ENCODE measurements around the gene CREB5. TPM values are rescaled to one million over a fixed set of nuclear protein-coding genes. Genes with fewer than 3 reads are reported as not detected.

The CREB5 gene
- total and polyA plus RNA-seq, 2 donors (not counting 3 experiments of a cell fraction or from before 2014, with no cell fraction given): 19.6 to 28.4 TPM

- H3K36me3 ChIP-seq (ENCODE audit: control insufficient read depth in 2 of 2, extremely low read depth in 1 of 2, insufficient read depth in 2 of 2, low read length in 2 of 2): no peaks in the 10 kb centered on the region
- TF ChIP-seq GATA2 (IDR thresholded peaks at IDR 0.05; ENCODE audit: insufficient read depth, insufficient read length, low read depth, low read length) (no peak), MAX (IDR thresholded peaks at IDR 0.05; ENCODE audit: insufficient read depth, insufficient read length) (no peak), EZH2 (IDR thresholded peaks at IDR 0.05; ENCODE audit: borderline replicate concordance, low read depth, low read length, severe bottlenecking) (no peak), CTCF (IDR thresholded peaks at IDR 0.05; ENCODE audit: extremely low read depth in 1 of 2, insufficient read depth in 1 of 2, low read depth in 1 of 2, low read length in 2 of 2) (no peak), JUN (IDR thresholded peaks at IDR 0.05; ENCODE audit: borderline replicate concordance, insufficient read depth, insufficient read length, low read depth) (no peak), POLR2AphosphoS5 (IDR thresholded peaks at IDR 0.05; ENCODE audit: insufficient read depth, low read depth, low read length) (no peak), FOS (IDR thresholded peaks at IDR 0.05; ENCODE audit: borderline replicate concordance, insufficient read depth, low read length) (no peak), MYC (IDR thresholded peaks at IDR 0.05; ENCODE audit: low read depth, low read length) (no peak), POLR2A (IDR thresholded peaks at IDR 0.05; ENCODE audit: low read depth, low read length) (no peak)
- no peak overlapping the region for H3K4me2 ChIP-seq (ENCODE audit: insufficient read depth, low read length)
- no peaks in the 10 kb centered on the region for H3K9me3 ChIP-seq (replicated peaks; ENCODE audit: control insufficient read depth, insufficient read depth, low read length)
- intact Hi-C loops (cut with micrococcal nuclease) (no loop called here), dilution Hi-C loops (cut with MboI; ENCODE audit: extremely low pct_ligation_motif_present, low sequenced_read_pairs) (no loop called here)
- CTCF ChIA-PET: interaction anchor here (1.0 to 1.2 kb wide), 2 partner anchors 11 to 24 kb away, joined by 4 read pairs; no protein-coding TSS in a partner anchor
- FAIRE-seq: no peak
- H3K27ac ChIP-seq (ENCODE audit: insufficient read depth, low read depth, low read length): no peak overlapping the region
- DNase-seq (ENCODE audit: low read depth, low spot score): no peak
- peaks cover 21% of the 10 kb centered on the region for H3K4me1 ChIP-seq (ENCODE audit: control insufficient read depth, extremely low read depth, insufficient read depth, low read length)
- H3K79me2 ChIP-seq (ENCODE audit: control insufficient read depth, insufficient read depth, low read length): no peaks in the 10 kb centered on the region
- H3K4me3 ChIP-seq (replicated peaks in 1 of 3; ENCODE audit: insufficient read depth in 1 of 3, low read depth in 1 of 3, low read length in 3 of 3): no peak overlapping the region
- no peaks in the 10 kb centered on the region for H4K20me1 ChIP-seq (replicated peaks; ENCODE audit: control insufficient read depth, extremely low read depth, insufficient read depth, low read length)
- BruUV-seq (replicated peaks): no TSS peak
- H2AFZ ChIP-seq (ENCODE audit: low read depth, low read length): no peak overlapping the region
- H3K27me3 ChIP-seq (ENCODE audit: control insufficient read depth in 2 of 2, insufficient read depth in 2 of 2, low read length in 2 of 2): peaks cover 7 to 12% of the 10 kb centered on the region in 2 experiments
- POLR2A ChIA-PET: no interaction called here
- H3K9ac ChIP-seq (replicated peaks; ENCODE audit: extremely low read depth, insufficient read depth, low read length): no peak overlapping the region
- no peaks in the 10 kb centered on the region for H3K9me1 ChIP-seq (replicated peaks; ENCODE audit: control insufficient read depth, extremely low read depth, insufficient read depth, low read length)
Observed at GRCh38 chr7:28575241-28575643, 162.9 kb downstream of the CREB5 start.

Data from endothelial cell of umbilical vein (primary cell).